MM.1S (cell line): ENCODE measurements around the gene TECPR2.

Experiments
- CTCF ChIP-seq: fragments of 300-600 bp; sonication (generic); IDR thresholded peaks from 2 replicates; pipeline ENCODE4 v1.5.1; 2016; ENCODE audit warnings: antibody characterized with exemption, low read length, mixed read lengths
- EZH2 ChIP-seq: fragments of 300-600 bp; sonication (generic); optimal IDR thresholded peaks from 2 replicates; pipeline ENCODE3; 2017; ENCODE audit warnings: low read depth, mild to moderate bottlenecking, antibody characterized with exemption, low read length, mixed read lengths
- EZH2phosphoT487 ChIP-seq: fragments of 300-600 bp; sonication (generic); IDR thresholded peaks from 2 replicates; pipeline ENCODE4 v1.6.1; 2018; ENCODE audit warnings: antibody characterized with exemption, low read length

GRCh38 chr14:102507081-102507856 is 144.5 kb downstream of the TECPR2 start:
- TF ChIP-seq CTCF (no peak), EZH2phosphoT487 (no peak), EZH2 (no peak)
